Measurements from ENCODE around the gene BRD3OS. TPM values are rescaled to one million over a fixed set of nuclear protein-coding genes. Genes with fewer than 3 reads are reported as not detected.

Gene BRD3OS
- total and polyA plus RNA-seq, 2 experiments from 2014 or later, result 36.3 to 36.6 TPM

GRCh38 chr9:133996531-133997520 lies 28.5 kb upstream of the BRD3OS start:
- no peak overlapping the region for H3K4me2 ChIP-seq (ENCODE audit: unreplicated experiment)
- DNase-seq, result peak; percentile 54
- H3K9me2 ChIP-seq (ENCODE audit: insufficient read depth), result no peaks in the 10 kb centered on the region
- no peaks in the 10 kb centered on the region for H4K20me1 ChIP-seq (ENCODE audit: insufficient read depth)
- no peak overlapping the region for H3K9ac ChIP-seq
- H3K4me3 ChIP-seq, result no peak overlapping the region
- TF ChIP-seq EZH2 (IDR thresholded peaks at IDR 0.05; ENCODE audit: insufficient read depth, poor library complexity, severe bottlenecking), result no peak
- TF ChIP-seq EZH2phosphoT487 (IDR thresholded peaks at IDR 0.05; ENCODE audit: insufficient read depth, low read depth), result no peak
- no peak overlapping the region for H3K27ac ChIP-seq
- no peaks in the 10 kb centered on the region for H3K79me2 ChIP-seq (ENCODE audit: insufficient read depth)
- peaks cover 7% of the 10 kb centered on the region; the same call in 1 of the 2 replicates for H3K4me1 ChIP-seq (ENCODE audit: insufficient read depth)
- no peaks in the 10 kb centered on the region for H3K9me3 ChIP-seq (ENCODE audit: low read depth)
- in situ Hi-C loops (cut with MboI), result no loop called here
- no peaks in the 10 kb centered on the region for H3K27me3 ChIP-seq (replicated peaks; ENCODE audit: insufficient read depth)
- H3F3A ChIP-seq (ENCODE audit: insufficient read depth), result no peaks in the 10 kb centered on the region
- 25 to 26% methylated on average over 24 of the region's 24 CpGs for WGBS, 2 experiments (ENCODE audit: low coverage in 1 of 2, low lambda C conversion rate in 2 of 2, missing lambda C conversion rate in 2 of 2)
- no peaks in the 10 kb centered on the region for H3K36me3 ChIP-seq (ENCODE audit: low read depth)
- H2AFZ ChIP-seq, result no peak overlapping the region

- Histone ChIP-seq H3K4me2 (ENCODE audit: unreplicated experiment) (no peak overlapping the region), H3K9me3 (ENCODE audit: low read depth) (no peaks in the 10 kb centered on the region), H3F3A (ENCODE audit: insufficient read depth) (no peaks in the 10 kb centered on the region), H4K20me1 (ENCODE audit: insufficient read depth) (no peaks in the 10 kb centered on the region), H3K79me2 (ENCODE audit: insufficient read depth) (no peaks in the 10 kb centered on the region), H3K4me3 (no peak overlapping the region), H3K9me2 (ENCODE audit: insufficient read depth) (no peaks in the 10 kb centered on the region), H2AFZ (no peak overlapping the region), H3K9ac (no peak overlapping the region), H3K36me3 (ENCODE audit: low read depth) (no peaks in the 10 kb centered on the region), H3K27ac (no peak overlapping the region), H3K27me3 (replicated peaks; ENCODE audit: insufficient read depth) (0 out of 2 replicates have a peak, but pooled peaks cover 4% of the 10 kb centered on the region), H3K4me1 (ENCODE audit: insufficient read depth) (peaks cover 7% of the 10 kb centered on the region; the same call in 1 of the 2 replicates)
- DNase-seq, result no peak
- WGBS, 2 experiments (ENCODE audit: low coverage in 1 of 2, low lambda C conversion rate in 2 of 2, missing lambda C conversion rate in 2 of 2), result 74 to 100% methylated on average over 1 to 2 of the region's 2 CpGs
- no peak for TF ChIP-seq EZH2 (IDR thresholded peaks at IDR 0.05; ENCODE audit: insufficient read depth, poor library complexity, severe bottlenecking)
- in situ Hi-C loops (cut with MboI), result no loop called here
These were observed 27.7 kb upstream of the BRD3OS start for GRCh38 chr9:133997584-133997983.

- TF ChIP-seq EZH2phosphoT487 (IDR thresholded peaks at IDR 0.05; ENCODE audit: insufficient read depth, low read depth) (no peak), EZH2 (IDR thresholded peaks at IDR 0.05; ENCODE audit: insufficient read depth, poor library complexity, severe bottlenecking) (no peak)
- H3K9me3 ChIP-seq (ENCODE audit: low read depth), result no peaks in the 10 kb centered on the region
- H3K9me2 ChIP-seq (ENCODE audit: insufficient read depth), result no peaks in the 10 kb centered on the region
- H3K79me2 ChIP-seq (ENCODE audit: insufficient read depth), result no peaks in the 10 kb centered on the region
- H3K4me2 ChIP-seq (ENCODE audit: unreplicated experiment), result no peak overlapping the region
- no peak overlapping the region for H2AFZ ChIP-seq
- no peaks in the 10 kb centered on the region for H3F3A ChIP-seq (ENCODE audit: insufficient read depth)
- H3K9ac ChIP-seq, result no peak overlapping the region
- no peak overlapping the region for H3K27ac ChIP-seq
- H3K4me3 ChIP-seq, result no peak overlapping the region
- no peaks in the 10 kb centered on the region for H4K20me1 ChIP-seq (ENCODE audit: insufficient read depth)
- peak; percentile 33 for DNase-seq
- WGBS, 2 experiments (ENCODE audit: low coverage in 1 of 2, low lambda C conversion rate in 2 of 2, missing lambda C conversion rate in 2 of 2), result 80% methylated on average over 1 of the region's 1 CpG; no CpG with 5 or more reads in 1 of the 2 experiments
- in situ Hi-C loops (cut with MboI), result no loop called here
- H3K36me3 ChIP-seq (ENCODE audit: low read depth), result no peaks in the 10 kb centered on the region
- 0 out of 2 replicates have a peak, but pooled peaks cover 4% of the 10 kb centered on the region for H3K27me3 ChIP-seq (replicated peaks; ENCODE audit: insufficient read depth)
- peaks cover 2% of the 10 kb centered on the region; the same call in 1 of the 2 replicates for H3K4me1 ChIP-seq (ENCODE audit: insufficient read depth)
These were observed 26.2 kb upstream of the BRD3OS start for GRCh38 chr9:133998915-133999595.

GRCh38 chr9:133999851-134000265 lies 25.4 kb upstream of the BRD3OS start:
- H3K36me3 ChIP-seq (ENCODE audit: low read depth), result no peaks in the 10 kb centered on the region
- WGBS, 2 experiments (ENCODE audit: low coverage in 1 of 2, low lambda C conversion rate in 2 of 2, missing lambda C conversion rate in 2 of 2), result 42 to 52% methylated on average over 6 of the region's 6 CpGs
- H2AFZ ChIP-seq, result no peak overlapping the region
- TF ChIP-seq EZH2phosphoT487 (IDR thresholded peaks at IDR 0.05; ENCODE audit: insufficient read depth, low read depth), result no peak
- H3K4me3 ChIP-seq, result no peak overlapping the region
- no peak for DNase-seq
- no peaks in the 10 kb centered on the region for H3K9me3 ChIP-seq (ENCODE audit: low read depth)
- no peak overlapping the region for H3K4me2 ChIP-seq (ENCODE audit: unreplicated experiment)
- H3K27ac ChIP-seq, result no peak overlapping the region
- no peaks in the 10 kb centered on the region for H3F3A ChIP-seq (ENCODE audit: insufficient read depth)
- H3K4me1 ChIP-seq (ENCODE audit: insufficient read depth), result no peaks in the 10 kb centered on the region
- in situ Hi-C loops (cut with MboI), result no loop called here
- no peaks in the 10 kb centered on the region for H4K20me1 ChIP-seq (ENCODE audit: insufficient read depth)
- no peaks in the 10 kb centered on the region for H3K9me2 ChIP-seq (ENCODE audit: insufficient read depth)
- 0 out of 2 replicates have a peak, but pooled peaks cover 4% of the 10 kb centered on the region for H3K27me3 ChIP-seq (replicated peaks; ENCODE audit: insufficient read depth)
- H3K79me2 ChIP-seq (ENCODE audit: insufficient read depth), result no peaks in the 10 kb centered on the region
- H3K9ac ChIP-seq, result no peak overlapping the region
